Colonic mucosa (tissue), 4 donors: ENCODE results near the gene IGSF9. TPM values are rescaled to one million over a fixed set of nuclear protein-coding genes. Genes with fewer than 3 reads are reported as not detected.

Experiments used
- DNase-seq: peaks from one replicate; pipeline ENCODE4 v3.0.0-alpha.2; 2020
- H3K27ac ChIP-seq: fragments of 200-600 bp; one replicate; pipeline ENCODE4 v1.8.0; 2021
- H3K27me3 ChIP-seq: fragments of 200-600 bp; one replicate; pipeline ENCODE4 v1.8.0; 2021
- H3K36me3 ChIP-seq: fragments of 200-600 bp; one replicate; pipeline ENCODE4 v1.8.0; 2021
- H3K4me1 ChIP-seq: fragments of 200-600 bp; one replicate; pipeline ENCODE4 v1.8.0; 2021; ENCODE audit warnings: mild to moderate bottlenecking
- H3K4me3 ChIP-seq: fragments of 200-600 bp; one replicate; pipeline ENCODE4 v1.8.0; 2021
- H3K9ac ChIP-seq, 2 donors: one replicate each; pipeline ENCODE4 v1.7.0; 2013; ENCODE audit warnings: control low read depth in 2 of 2, low read depth in 2 of 2, low read length in 2 of 2
- H3K9me3 ChIP-seq: fragments of 200-600 bp; one replicate; pipeline ENCODE4 v1.8.0; 2021
- intact Hi-C: fragments of 100-400 bp; cut with DNase I; formaldehyde crosslinking; loops from one replicate; pipeline ENCODE4 v1.14.1; 2022
- total RNA-seq, 2 donors: library from RNA; stranded (reverse); fragmentation: NEBNext Ultra II Directional in 1 of 2; extraction: Animal tissue kit (Norgen Biotek cat#: 25700) in 1 of 2; gene quantifications; one replicate each; pipeline ENCODE4 v1.2.1, GENCODE V29; 2021
- TF ChIP-seq, protein P1 (sequence below): fragments of 200-600 bp; IDR thresholded peaks from one replicate; pipeline ENCODE4 v1.8.0; 2022; ENCODE audit warnings: antibody characterized with exemption, mild to moderate bottlenecking
- donor health status: healthy.
- donor health status: DM: no; HTN: no; CAD: no.
- donor health status: DM: no; HTN: no; CAD: no.

The IGSF9 gene
- total RNA-seq, 2 donors from 2014 or later, result 14.1 to 41.8 TPM

DNA sequence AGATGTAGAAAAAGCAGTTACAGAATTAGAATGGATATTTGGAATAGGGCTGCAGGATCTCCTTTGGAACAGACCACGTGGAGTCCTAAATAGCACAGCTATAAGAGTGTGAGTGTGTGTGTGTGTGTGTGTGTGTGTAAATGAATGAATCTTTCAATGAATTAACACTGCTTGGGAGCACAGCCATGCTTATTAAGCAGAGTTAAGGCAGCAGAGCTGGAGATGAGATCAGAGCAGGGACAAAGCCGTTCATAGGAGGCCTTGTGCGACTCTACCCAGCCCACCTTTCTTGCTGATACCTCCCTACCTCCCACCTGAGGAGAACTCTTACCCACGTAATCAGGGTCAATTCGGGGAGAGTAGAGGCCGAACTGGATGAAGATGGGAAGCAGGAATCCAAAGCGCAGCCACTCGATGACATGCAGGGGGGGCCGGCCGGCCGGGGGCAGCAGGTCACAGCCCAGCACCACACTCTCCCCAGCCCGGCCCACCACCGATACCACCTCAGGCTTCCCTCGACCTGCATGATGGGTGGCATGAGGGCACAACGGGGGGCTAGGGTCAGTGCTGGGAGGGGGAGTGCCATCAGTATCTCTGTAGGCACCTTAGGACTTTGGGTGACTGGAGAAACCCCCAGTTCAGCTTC lies 2.7 kb downstream of the IGSF9 start:
- Histone ChIP-seq H3K9ac (peak overlapping the region in 1 of 2 donors; percentile 9), H3K9me3 (no peaks in the 10 kb centered on the region), H3K4me3 (no peak overlapping the region), H3K27ac (no peak overlapping the region), H3K4me1 (peaks cover 22% of the 10 kb centered on the region), H3K36me3 (no peaks in the 10 kb centered on the region), H3K27me3 (no peaks in the 10 kb centered on the region)
- no peak for DNase-seq
- TF ChIP-seq, protein P1, sequence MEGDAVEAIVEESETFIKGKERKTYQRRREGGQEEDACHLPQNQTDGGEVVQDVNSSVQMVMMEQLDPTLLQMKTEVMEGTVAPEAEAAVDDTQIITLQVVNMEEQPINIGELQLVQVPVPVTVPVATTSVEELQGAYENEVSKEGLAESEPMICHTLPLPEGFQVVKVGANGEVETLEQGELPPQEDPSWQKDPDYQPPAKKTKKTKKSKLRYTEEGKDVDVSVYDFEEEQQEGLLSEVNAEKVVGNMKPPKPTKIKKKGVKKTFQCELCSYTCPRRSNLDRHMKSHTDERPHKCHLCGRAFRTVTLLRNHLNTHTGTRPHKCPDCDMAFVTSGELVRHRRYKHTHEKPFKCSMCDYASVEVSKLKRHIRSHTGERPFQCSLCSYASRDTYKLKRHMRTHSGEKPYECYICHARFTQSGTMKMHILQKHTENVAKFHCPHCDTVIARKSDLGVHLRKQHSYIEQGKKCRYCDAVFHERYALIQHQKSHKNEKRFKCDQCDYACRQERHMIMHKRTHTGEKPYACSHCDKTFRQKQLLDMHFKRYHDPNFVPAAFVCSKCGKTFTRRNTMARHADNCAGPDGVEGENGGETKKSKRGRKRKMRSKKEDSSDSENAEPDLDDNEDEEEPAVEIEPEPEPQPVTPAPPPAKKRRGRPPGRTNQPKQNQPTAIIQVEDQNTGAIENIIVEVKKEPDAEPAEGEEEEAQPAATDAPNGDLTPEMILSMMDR, result no peak
- intact Hi-C loops, result no loop called here

DNA sequence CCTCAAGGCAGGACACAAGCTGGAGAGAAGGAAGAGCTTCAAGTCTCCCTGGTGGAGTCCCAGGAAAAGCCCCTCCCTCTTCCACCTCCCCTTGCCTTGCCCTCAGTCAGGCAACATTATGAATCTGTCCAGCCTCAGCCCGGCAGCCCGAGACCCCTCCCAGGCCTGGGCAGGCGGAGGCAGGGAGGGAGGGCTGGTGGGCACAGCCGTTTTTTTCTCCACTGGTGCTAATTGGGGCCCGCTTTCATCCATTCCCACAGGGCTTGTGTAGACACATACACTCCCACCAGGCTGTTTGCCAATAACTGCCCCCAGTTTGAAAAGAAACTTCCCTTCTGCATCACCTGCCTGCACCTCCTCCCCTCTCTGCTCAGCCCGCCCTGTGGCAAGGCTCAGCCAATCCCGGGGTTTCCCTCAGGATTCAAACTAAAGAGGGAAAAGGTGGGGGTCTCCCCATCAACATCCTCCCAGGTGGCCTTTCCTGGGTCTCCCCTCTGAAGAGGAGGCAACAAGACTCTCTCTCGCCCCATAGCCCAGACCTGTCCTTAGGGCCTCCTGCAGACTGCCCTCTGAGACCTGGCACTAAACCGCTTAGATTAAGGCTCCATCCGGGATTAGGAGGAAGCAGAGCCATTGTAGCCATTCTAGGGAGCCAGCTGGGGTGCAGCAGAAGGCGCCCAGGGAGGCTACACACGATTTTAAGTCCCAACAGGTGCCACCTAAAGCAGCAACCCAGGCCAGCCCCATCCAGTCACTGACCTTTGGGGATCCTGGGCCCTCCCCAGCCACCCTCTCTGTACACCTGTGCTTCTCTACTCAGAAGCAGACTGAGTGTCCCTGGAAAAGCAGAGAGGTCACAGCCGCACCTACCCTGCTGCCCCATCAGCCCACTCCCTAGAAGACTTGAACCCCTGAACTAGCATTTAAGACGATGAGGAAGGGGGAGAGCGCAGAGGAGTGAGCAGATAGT lies 3.5 kb downstream of the IGSF9 start:
- no peak overlapping the region for H3K4me3 ChIP-seq
- peak overlapping the region in 1 of 2 donors; percentile 9 for H3K9ac ChIP-seq
- intact Hi-C loops, result no loop called here
- H3K27me3 ChIP-seq, result no peaks in the 10 kb centered on the region
- no peaks in the 10 kb centered on the region for H3K9me3 ChIP-seq
- no peak overlapping the region for H3K27ac ChIP-seq
- peaks cover 31% of the 10 kb centered on the region for H3K4me1 ChIP-seq
- no peak for DNase-seq
- TF ChIP-seq, protein P1, result no peak
- H3K36me3 ChIP-seq, result no peaks in the 10 kb centered on the region

DNA sequence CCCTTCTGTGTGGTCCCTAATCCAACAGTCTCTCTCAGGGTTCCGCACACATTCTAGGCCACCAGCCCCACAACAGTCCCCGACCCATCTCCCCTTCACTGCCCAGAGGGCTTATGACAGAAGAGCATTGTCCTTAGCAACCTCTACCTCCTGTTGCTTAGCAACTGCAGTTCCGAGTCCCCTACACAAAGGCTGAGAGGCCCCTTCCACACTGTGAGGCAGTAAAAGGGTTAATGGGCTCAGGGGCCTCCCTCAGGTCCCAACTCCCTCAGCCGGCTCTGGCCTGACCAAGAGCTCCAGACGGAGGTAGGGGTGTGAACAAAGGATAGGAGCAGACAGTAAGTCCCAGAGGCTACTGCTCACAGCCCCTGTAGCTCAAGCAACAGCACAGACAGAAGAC lies 4.3 kb downstream of the IGSF9 start:
- no peaks in the 10 kb centered on the region for H3K27me3 ChIP-seq
- TF ChIP-seq, protein P1, result no peak
- H3K9ac ChIP-seq, result no peak overlapping the region
- H3K4me3 ChIP-seq, result no peak overlapping the region
- no peak overlapping the region for H3K27ac ChIP-seq
- H3K9me3 ChIP-seq, result no peaks in the 10 kb centered on the region
- peaks cover 32% of the 10 kb centered on the region for H3K4me1 ChIP-seq
- no peaks in the 10 kb centered on the region for H3K36me3 ChIP-seq
- DNase-seq, result no peak
- intact Hi-C loops, result no loop called here

DNA sequence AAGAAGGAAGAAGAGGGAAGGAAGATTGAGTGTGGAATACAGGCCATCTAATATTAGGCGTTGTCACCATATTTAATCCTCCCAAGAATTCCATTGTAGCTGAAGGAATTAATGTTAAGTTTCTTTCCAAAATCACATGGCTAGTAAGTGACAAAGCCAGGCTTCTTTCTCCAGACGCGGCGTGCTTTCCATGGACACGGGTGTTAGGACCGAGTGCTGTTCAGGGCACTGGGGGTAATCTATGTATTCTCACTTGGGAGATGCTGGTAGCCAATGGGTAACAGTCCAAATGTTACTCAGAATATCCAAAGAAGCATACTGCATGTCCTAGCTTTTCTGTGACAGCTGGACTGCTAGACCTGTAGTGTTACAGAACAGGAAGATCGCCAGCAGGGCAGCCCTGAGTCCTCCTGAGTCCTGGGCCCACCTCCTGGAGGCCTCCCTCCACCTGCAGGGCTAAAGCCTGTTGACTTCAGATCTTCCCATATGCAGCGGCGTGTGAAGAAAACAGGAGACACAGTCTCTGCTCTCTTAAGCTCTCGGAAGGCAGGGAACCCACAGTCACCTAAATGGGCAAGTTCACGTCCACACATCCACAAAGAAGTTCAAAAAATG lies 5.3 kb downstream of the IGSF9 start:
- no peaks in the 10 kb centered on the region for H3K27me3 ChIP-seq
- H3K27ac ChIP-seq, result peak overlapping the region; percentile 68
- H3K9ac ChIP-seq, result no peak overlapping the region
- no peaks in the 10 kb centered on the region for H3K36me3 ChIP-seq
- H3K4me1 ChIP-seq, result peaks cover 32% of the 10 kb centered on the region
- no peak overlapping the region for H3K4me3 ChIP-seq
- H3K9me3 ChIP-seq, result no peaks in the 10 kb centered on the region
- intact Hi-C loops, result no loop called here
- DNase-seq, result no peak
- TF ChIP-seq, protein P1, result no peak

DNA sequence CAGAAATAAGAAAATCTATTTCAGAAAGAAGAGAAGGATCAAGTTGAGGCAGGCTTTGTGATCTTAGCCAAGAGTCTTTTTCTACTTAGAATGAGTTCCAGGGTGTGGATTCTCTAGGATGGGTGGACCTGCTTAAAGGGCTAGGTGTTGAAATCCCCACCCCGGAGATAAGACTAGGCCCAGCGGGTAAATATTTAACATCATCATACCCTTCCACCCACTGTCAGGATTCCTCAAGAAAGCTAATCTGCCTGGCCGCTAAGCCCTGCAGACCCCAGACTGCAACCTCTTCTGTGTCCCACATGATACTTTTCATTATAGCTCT lies 5.8 kb downstream of the IGSF9 start:
- TF ChIP-seq, protein P1, result no peak
- H3K9ac ChIP-seq, result peak overlapping the region; percentile 30 to 67
- H3K36me3 ChIP-seq, result no peaks in the 10 kb centered on the region
- peak; percentile 60 for DNase-seq
- H3K9me3 ChIP-seq, result no peaks in the 10 kb centered on the region
- H3K27ac ChIP-seq, result peak overlapping the region; percentile 68
- peaks cover 32% of the 10 kb centered on the region for H3K4me1 ChIP-seq
- no peak overlapping the region for H3K4me3 ChIP-seq
- H3K27me3 ChIP-seq, result no peaks in the 10 kb centered on the region
- intact Hi-C loops, result loop anchor here (5.0 kb wide), 1 partner anchor 47 kb away; no protein-coding TSS in a partner anchor
